ENCODE data around the gene SLC49A3.
"Not testable (repeated sequence)": the region's sequence is repeated elsewhere in the genome, so short reads cannot be mapped to it uniquely, and the experiment has no call there.

SLC49A3 gene

GRCh38 chr4:680091-680490, 8.9 kb downstream of the SLC49A3 start:
- no peak for DNase-seq

GRCh38 chr4:679629-680028, 9.3 kb downstream of the SLC49A3 start:
- no peak for DNase-seq

DNA sequence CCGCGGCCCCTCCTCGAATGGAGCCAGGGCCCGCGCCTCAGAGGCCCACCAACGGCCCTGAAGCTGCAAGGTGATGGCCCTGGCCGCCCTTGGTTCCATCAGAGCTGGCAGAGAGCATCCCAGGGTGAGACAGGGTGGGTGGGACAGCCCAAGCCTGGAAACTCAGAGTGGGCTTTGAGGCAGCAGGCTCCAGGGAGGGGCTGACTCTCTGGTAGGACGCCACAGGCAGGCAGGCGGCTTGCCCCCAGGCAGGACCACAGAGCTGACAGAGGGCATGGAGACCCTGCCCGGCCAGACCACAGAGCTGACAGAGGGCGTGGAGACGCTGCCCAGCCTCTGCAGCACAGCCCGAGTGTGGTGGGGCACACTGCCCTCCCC, 9.9 kb downstream of the SLC49A3 start:
- no peak for DNase-seq

DNA sequence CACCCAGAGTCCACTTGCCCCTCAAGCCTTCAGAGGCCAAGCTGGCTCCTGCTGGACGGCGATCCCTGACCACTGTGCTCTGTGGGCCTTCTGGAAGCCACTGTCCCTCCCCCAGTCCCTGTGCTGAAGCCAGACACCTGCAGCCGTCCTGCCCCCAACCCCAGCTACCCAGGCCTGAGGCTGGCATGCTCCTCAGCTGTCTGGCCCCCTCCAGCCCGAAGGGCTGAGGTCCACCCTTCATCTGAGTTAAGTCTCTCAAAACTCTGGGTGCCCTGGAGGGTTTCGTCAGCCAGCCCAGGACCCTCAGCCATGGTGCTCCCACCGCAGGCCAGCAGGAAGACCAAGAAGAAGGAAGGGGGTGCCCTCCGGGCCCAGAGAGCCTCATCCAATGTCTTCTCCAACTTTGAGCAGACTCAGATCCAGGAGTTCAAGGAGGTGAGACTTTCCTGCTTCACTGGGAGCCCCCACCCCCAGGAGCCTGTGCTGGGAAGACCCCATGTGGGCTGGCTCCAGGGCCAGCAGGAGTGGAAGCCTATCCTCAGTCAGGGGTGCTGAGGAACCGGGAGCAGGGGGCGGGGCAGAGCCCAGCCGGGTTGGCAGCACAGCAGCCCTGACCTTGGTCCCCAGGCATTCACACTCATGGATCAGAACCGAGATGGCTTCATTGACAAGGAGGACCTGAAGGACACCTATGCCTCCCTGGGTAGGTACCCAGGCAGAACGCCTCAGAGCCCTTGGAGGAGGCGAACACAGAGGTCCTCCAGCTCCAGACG, 10.4 kb downstream of the SLC49A3 start:
- no peak for DNase-seq

DNA sequence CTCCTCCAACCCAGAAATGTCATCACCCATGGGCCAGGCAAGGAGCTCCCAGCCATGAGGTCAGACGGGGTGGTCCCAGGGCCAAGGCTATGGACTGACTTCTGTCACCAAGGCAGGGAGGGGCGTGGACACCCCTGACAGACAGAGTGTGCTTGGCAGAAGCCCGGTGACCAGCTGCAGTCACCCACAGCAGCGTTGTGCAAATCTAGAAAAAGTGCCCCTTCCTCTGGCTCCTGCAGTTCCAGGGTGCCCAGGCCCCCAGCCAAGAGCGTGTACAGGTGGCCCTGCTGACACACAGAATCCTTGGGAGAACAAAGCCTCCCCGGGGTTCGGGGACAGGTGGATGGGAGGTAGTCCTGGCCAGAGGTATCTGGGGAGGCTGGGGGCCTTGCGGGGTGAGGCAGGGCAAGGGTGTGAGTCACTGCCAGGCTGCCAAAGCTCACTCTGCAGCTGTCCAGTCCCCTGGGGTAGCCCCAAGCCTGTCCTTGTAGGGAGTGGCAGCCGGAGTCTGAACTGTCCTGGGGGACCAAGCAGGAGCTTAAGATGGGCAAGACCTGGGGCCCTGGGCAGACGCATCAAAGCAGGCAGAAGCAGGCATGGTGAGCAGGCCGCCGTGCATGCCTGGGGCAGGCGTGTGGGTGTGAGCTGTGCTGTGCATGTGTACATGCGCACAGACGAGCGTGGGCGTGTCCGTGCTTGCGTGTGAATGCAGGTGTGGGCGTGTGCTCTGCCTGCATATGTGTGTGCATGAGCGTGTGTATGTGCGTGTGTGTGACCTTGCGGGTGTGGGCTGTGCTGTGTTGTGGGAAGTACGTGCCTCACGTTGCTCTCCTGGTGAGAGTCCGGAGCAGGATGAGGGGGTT, 11.3 kb downstream of the SLC49A3 start:
- peak; percentile 50 for DNase-seq

DNA sequence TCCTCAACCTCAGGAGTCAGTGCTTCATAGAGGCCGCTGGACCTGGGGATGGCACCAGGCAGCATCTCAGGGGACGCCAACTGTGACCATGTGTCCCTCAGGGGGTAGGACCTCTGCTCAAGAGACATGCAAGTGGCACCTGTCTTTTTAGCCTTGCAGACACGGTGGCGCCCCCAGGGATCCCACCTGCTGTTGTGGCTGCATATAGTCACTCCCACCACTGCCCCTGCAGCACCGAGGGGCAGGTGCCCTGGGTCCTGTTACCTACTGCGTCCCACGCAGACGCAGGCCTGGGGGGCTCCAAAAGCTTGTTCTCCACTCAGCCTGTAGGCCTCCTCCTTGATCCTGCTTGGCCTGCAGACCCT, 12.1 kb downstream of the SLC49A3 start:
- no peak for DNase-seq

- DNase-seq = no peak
Measured at GRCh38 chr4:675980-676870, 12.7 kb downstream of the SLC49A3 start.

DNA sequence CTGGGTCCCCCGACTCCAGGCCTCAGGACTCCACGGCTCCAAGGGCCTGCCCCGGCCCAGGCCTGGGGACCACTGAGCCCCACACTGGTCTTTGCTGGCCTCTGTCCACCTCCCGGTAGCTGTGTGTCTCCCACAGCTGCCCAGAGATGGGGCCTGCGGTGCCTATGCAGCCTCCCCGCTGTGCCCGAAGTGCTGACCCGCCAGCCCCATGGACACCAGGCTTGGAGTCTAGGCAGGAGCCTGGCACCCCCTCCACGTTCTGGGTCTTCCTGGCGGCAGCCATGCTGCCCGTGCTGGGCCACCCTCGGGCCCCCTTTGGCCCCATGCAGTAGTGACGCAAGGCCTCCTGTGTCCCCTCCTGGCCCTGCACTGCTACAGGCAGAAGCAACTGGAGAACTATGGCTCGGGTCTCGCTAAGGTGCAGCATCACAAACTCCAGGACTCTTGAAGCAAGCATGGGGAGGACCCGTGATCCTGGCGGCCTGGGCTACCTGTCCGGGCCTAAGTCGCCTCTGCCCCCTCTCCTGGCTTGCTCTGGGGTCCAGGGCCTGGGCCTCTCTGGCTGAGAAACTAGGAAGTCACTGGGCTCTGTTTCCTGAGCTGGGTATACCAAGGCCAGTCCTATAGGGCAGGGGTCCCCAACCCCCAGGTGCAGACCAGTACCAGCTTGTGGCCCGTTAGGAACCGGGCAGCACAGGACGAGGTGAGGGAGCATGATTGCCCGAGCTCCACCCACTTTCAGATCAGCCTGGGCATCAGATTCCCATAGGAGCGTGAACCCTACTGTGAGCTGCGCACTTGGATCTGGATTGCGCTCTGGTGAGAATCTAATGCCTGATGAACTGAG, 13.7 kb downstream of the SLC49A3 start:
- DNase-seq = no peak

DNA sequence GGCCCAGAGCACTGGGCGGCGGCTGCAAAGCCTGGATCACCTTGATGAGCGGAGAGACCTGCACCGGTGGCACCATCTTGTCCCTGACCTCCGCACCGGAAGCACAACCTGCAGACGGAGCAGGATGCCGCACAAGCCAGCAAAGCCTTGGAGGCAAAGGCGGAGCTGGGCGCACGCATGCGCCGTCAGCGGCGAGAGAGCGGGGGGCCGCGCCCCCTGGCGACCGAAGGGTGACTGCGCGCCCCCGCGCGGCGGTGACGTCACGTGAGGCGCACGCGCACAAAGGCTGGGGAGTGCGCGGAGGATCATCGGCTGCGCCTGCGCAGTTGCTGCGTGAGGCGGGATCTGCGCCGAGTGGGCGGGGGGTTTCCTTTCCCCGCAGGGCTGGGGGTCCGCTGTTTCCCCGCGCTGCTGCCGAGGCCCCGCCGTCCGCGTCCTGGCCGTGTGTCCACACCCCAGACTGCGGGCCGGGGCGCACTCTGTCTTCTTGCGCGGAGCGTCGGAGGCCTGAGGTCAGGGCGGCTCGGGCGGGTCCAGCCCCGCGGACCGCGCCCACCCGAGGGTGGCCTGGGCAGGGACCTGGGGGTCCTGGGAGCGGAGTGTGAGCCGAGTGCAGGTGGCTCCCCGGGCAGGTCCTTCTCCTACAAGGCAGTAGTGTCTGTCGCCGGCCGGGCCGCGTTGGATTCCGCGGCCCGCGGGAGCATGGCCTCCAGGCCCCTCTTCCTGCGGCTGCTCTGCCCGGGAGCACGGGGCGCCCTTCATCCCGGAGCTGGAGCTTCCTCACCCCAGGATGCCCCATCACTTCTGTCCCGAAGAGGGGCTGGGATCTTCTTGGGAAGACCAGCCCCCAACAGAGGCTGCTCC, 14.5 kb downstream of the SLC49A3 start, which contains the start of the genes ATP5ME and MYL5:
Gene ATP5ME, minus strand, starts transcription at position 105 of the 864 bp plus-strand sequence. Its CDS starts 29 bp downstream, at position 76.
Gene MYL5, plus strand, starts transcription at position 371 of the 864 bp plus-strand sequence. CDS start 3,485 bp downstream, outside the sequence.
- peak; percentile 96 for DNase-seq

- no peak for DNase-seq
Measured at GRCh38 chr4:673349-674091, 15.4 kb downstream of the SLC49A3 start.

- DNase-seq = no peak
Measured at GRCh38 chr4:671769-672168, 17.2 kb downstream of the SLC49A3 start.

GRCh38 chr4:669806-670559, 19.0 kb downstream of the SLC49A3 start:
- DNase-seq = not testable (repeated sequence)

- DNase-seq = not testable (repeated sequence)
Measured at GRCh38 chr4:668219-668618, 20.7 kb downstream of the SLC49A3 start.

DNA sequence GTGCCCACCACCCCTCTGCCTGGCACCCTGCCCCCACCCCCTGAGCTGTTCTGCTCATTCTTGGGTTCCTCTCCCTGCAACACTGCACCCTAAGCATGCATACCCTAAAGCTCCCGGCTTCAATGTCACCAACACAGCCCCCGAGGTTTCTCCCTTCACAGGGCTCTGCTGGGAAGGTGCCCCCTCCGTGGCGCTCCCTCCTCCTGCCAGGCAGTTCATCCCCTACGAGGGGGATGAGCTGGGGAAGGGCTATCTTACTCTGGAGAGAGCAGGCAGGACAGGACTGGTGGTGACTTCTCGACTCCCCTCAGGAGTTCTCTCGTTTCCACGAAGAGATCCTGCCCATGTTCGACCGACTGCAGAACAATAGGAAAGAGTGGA, 21.4 kb downstream of the SLC49A3 start:
- DNase-seq = no peak

- DNase-seq = no peak
Measured at GRCh38 chr4:666822-667544, 22.0 kb downstream of the SLC49A3 start.

- no peak for DNase-seq
Measured at GRCh38 chr4:666436-666810, 22.5 kb downstream of the SLC49A3 start.

GRCh38 chr4:665751-666435, 23.1 kb downstream of the SLC49A3 start:
- DNase-seq = no peak

DNA sequence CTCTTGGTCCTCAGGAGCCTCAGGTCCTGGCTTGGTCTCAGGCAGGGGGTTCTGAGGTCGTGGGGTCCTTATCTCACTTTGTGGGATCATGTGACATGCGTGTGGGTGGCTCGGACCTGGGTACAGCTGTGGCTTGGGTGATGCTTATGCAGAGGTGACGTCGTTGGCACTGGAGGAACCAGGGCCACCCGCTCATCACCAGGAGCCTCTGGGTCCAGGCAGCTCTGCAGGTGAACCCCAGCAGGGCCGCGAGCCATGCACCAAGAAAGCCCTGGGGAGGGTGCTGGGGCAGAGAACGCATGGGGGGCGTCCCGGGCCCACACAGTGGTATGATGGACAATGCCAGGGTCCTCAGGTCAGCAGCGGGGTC, 23.6 kb downstream of the SLC49A3 start:
- DNase-seq = no peak
